ENCODE results near the gene SEMA3C. TPM values are rescaled to one million over a fixed set of nuclear protein-coding genes. Genes with fewer than 3 reads are reported as not detected.

SEMA3C gene
- total and polyA plus RNA-seq, 2 donors (not counting 1 experiment from before 2014, with no cell fraction given): 0.06 TPM; not detected in 1

DNA sequence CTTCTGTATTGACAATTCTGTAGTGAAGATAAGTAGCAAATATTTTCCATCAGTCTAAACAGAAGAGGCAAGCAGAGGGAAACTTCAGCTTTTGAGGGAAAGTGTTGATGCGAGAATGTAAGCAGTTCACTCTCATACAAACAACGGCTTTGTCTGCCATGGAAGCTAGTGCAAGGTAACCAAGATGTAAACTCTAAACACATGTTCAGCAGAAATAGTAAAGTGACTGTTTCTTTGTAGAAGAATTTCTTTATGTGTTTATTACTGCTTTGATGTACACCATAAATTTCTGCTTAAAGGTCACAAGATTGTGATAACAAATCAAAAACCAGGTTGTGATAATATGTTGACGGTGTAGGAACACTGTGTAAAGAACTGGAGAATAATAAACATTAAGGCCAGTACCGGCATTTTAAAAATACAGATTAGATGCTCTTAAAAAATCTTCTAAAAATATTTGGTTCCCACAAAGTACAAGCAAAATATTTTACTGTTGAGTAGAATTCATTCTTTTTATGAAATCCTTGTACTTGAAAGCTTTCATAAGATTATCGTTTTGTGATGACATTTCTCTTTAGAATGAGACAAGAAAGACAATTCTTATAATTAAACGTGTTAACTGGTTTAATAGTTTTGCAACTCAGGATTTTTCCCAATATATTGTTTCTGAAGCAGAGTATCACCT lies 34.2 kb downstream of the SEMA3C start:
- H3K9ac ChIP-seq (ENCODE audit: low read length): no peak overlapping the region
- ATAC-seq (ENCODE audit: low read depth): no peak
- no peaks in the 10 kb centered on the region for H3K4me1 ChIP-seq (ENCODE audit: control insufficient read depth in 2 of 2, insufficient read depth in 2 of 2, low read length in 2 of 2)
- no peaks in the 10 kb centered on the region for H3K27me3 ChIP-seq (replicated peaks in 1 of 4; ENCODE audit: control extremely low read depth in 1 of 4, control insufficient read depth in 3 of 4, insufficient read depth in 4 of 4, low read length in 3 of 4)
- no peaks in the 10 kb centered on the region for H3K9me3 ChIP-seq (ENCODE audit: control extremely low read depth in 1 of 3, control insufficient read depth in 2 of 3, insufficient read depth in 1 of 3, low read length in 2 of 3)
- H3K9me3 Mint-ChIP-seq (ENCODE audit: insufficient read depth): no peaks in the 10 kb centered on the region
- 100% methylated on average over 1 of the region's 6 CpGs for WGBS (ENCODE audit: insufficient coverage)
- no peaks in the 10 kb centered on the region for H3K27me3 Mint-ChIP-seq
- ChIA-PET POLR2A (no interaction called here), CTCF (no interaction called here)
- H2AFZ ChIP-seq (ENCODE audit: insufficient read depth, low read depth, low read length, poor library complexity, severe bottlenecking): no peak overlapping the region
- no peak for TF ChIP-seq EZH2 (IDR thresholded peaks at IDR 0.05; ENCODE audit: borderline replicate concordance, insufficient read depth, low read depth, low read length, poor library complexity, severe bottlenecking)
- TF ChIP-seq, protein P1, sequence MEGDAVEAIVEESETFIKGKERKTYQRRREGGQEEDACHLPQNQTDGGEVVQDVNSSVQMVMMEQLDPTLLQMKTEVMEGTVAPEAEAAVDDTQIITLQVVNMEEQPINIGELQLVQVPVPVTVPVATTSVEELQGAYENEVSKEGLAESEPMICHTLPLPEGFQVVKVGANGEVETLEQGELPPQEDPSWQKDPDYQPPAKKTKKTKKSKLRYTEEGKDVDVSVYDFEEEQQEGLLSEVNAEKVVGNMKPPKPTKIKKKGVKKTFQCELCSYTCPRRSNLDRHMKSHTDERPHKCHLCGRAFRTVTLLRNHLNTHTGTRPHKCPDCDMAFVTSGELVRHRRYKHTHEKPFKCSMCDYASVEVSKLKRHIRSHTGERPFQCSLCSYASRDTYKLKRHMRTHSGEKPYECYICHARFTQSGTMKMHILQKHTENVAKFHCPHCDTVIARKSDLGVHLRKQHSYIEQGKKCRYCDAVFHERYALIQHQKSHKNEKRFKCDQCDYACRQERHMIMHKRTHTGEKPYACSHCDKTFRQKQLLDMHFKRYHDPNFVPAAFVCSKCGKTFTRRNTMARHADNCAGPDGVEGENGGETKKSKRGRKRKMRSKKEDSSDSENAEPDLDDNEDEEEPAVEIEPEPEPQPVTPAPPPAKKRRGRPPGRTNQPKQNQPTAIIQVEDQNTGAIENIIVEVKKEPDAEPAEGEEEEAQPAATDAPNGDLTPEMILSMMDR (IDR thresholded peaks at IDR 0.05): no peak
- no peaks in the 10 kb centered on the region for H3K79me2 ChIP-seq (ENCODE audit: control insufficient read depth, insufficient read depth, low read length)
- no peaks in the 10 kb centered on the region for H3K36me3 ChIP-seq (replicated peaks in 1 of 2; ENCODE audit: control extremely low read depth in 1 of 2, control insufficient read depth in 1 of 2, extremely low read depth in 1 of 2, insufficient read depth in 2 of 2, low read length in 1 of 2)
- H3K27ac ChIP-seq (ENCODE audit: low read length in 2 of 2): no peak overlapping the region
- no peaks in the 10 kb centered on the region for H3K4me1 Mint-ChIP-seq
- no peaks in the 10 kb centered on the region for H4K20me1 ChIP-seq (ENCODE audit: control insufficient read depth, insufficient read depth, low read length, poor library complexity, severe bottlenecking)
- DNase-seq: no peak
- no peak overlapping the region for H3K4me3 Mint-ChIP-seq
- H3K4me3 ChIP-seq (ENCODE audit: control extremely low read depth in 1 of 5, extremely low read depth in 1 of 5, insufficient read depth in 1 of 5, low read depth in 2 of 5, low read length in 4 of 5): no peak overlapping the region
- H3K4me2 ChIP-seq (replicated peaks; ENCODE audit: low read depth, low read length, poor library complexity, severe bottlenecking): no peak overlapping the region
- intact Hi-C loops (cut with micrococcal nuclease): no loop called here
- no peak overlapping the region for H3K27ac Mint-ChIP-seq

GRCh38 chr7:80883154-80884025 lies 35.5 kb downstream of the SEMA3C start:
- CTCF ChIA-PET: no interaction called here

More at GRCh38 chr7:80883154-80884025, 35.5 kb downstream of the SEMA3C start:
- Histone ChIP-seq H3K4me1 (ENCODE audit: control insufficient read depth in 2 of 2, insufficient read depth in 2 of 2, low read length in 2 of 2) (no peaks in the 10 kb centered on the region), H3K79me2 (ENCODE audit: control insufficient read depth, insufficient read depth, low read length) (no peaks in the 10 kb centered on the region), H3K9me3 (ENCODE audit: control extremely low read depth in 1 of 3, control insufficient read depth in 2 of 3, insufficient read depth in 1 of 3, low read length in 2 of 3) (no peaks in the 10 kb centered on the region), H3K4me3 (ENCODE audit: control extremely low read depth in 1 of 5, extremely low read depth in 1 of 5, insufficient read depth in 1 of 5, low read depth in 2 of 5, low read length in 4 of 5) (no peak overlapping the region), H3K9ac (ENCODE audit: low read length) (no peak overlapping the region), H3K27me3 (replicated peaks in 1 of 4; ENCODE audit: control extremely low read depth in 1 of 4, control insufficient read depth in 3 of 4, insufficient read depth in 4 of 4, low read length in 3 of 4) (no peaks in the 10 kb centered on the region), H4K20me1 (ENCODE audit: control insufficient read depth, insufficient read depth, low read length, poor library complexity, severe bottlenecking) (no peaks in the 10 kb centered on the region), H3K27ac (ENCODE audit: low read length in 2 of 2) (no peak overlapping the region), H3K4me2 (replicated peaks; ENCODE audit: low read depth, low read length, poor library complexity, severe bottlenecking) (no peak overlapping the region), H2AFZ (ENCODE audit: insufficient read depth, low read depth, low read length, poor library complexity, severe bottlenecking) (no peak overlapping the region), H3K36me3 (replicated peaks in 1 of 2; ENCODE audit: control extremely low read depth in 1 of 2, control insufficient read depth in 1 of 2, extremely low read depth in 1 of 2, insufficient read depth in 2 of 2, low read length in 1 of 2) (no peaks in the 10 kb centered on the region)
- no peak for ATAC-seq (ENCODE audit: low read depth)
- Mint-ChIP-seq H3K9me3 (ENCODE audit: insufficient read depth) (no peaks in the 10 kb centered on the region), H3K27ac (no peak overlapping the region), H3K4me3 (no peak overlapping the region), H3K4me1 (no peaks in the 10 kb centered on the region), H3K27me3 (no peaks in the 10 kb centered on the region)
- no peak for TF ChIP-seq EZH2 (IDR thresholded peaks at IDR 0.05; ENCODE audit: borderline replicate concordance, insufficient read depth, low read depth, low read length, poor library complexity, severe bottlenecking)
- TF ChIP-seq, protein P1 (IDR thresholded peaks at IDR 0.05): no peak
- DNase-seq: no peak
- no CpG with 5 or more reads among the region's 2 CpGs for WGBS (ENCODE audit: insufficient coverage)
- POLR2A ChIA-PET: no interaction called here
- intact Hi-C loops (cut with micrococcal nuclease): no loop called here

Measured in B cell (primary cell).